PFSK-1 (cell line): ENCODE results near the gene SNRNP200.

ENCODE experiments used
- SIN3A ChIP-seq: IDR thresholded peaks from 2 replicates; pipeline ENCODE4 v1.6.1; 2012; ENCODE audit warnings: mild to moderate bottlenecking, low read length, moderate library complexity, borderline replicate concordance; ENCODE audit not compliant: insufficient read depth
- TAF1 ChIP-seq: IDR thresholded peaks from 2 replicates; pipeline ENCODE4 v1.6.1; 2012; ENCODE audit warnings: low read length, control low read depth, borderline replicate concordance; ENCODE audit not compliant: insufficient read depth

DNA sequence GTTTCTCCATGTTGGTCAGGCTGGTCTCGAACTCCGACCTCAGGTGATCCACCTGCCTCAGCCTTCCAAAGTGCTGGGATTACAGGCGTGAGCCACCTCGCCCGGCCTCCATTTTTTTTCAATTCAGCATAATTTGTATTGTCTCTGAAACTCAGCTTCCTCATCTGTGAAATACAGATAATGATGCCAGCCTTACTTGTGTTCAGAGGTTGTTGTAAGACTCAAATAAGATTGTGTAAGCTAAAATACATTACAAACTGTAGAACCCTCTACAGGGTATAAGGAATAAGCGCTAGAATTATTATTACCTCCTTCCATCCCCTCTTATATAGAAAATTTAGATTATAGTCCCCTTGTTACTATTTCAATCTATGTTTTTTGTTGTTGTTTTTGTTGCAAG, 71.9 kb downstream of the SNRNP200 start:
- no peak for TF ChIP-seq SIN3A
- no peak for TF ChIP-seq TAF1
